ENCODE measurements around the gene TUBA8. TPM values are rescaled to one million over a fixed set of nuclear protein-coding genes. Genes with fewer than 3 reads are reported as not detected.

TUBA8 gene
- polyA plus RNA-seq, 1 donor (not counting 4 experiments of a cell fraction or from before 2014, with no cell fraction given), result 0.35 TPM

GRCh38 chr22:18144105-18144504, 33.5 kb downstream of the TUBA8 start:
- Histone ChIP-seq H3K4me1 (ENCODE audit: control insufficient read depth, extremely low read depth, insufficient read depth, low read length) (peaks cover under 1% of the 10 kb centered on the region), H3K9me1 (ENCODE audit: control insufficient read depth, extremely low read depth, insufficient read depth, low read length) (no peaks in the 10 kb centered on the region), H4K20me1 (ENCODE audit: control insufficient read depth, extremely low read depth, insufficient read depth, low read length) (no peaks in the 10 kb centered on the region), H3K27me3 (ENCODE audit: control insufficient read depth, extremely low read depth, insufficient read depth, low read length) (no peaks in the 10 kb centered on the region), H3K27ac (ENCODE audit: control insufficient read depth, insufficient read depth, low read length) (no peak overlapping the region), H3K9ac (ENCODE audit: control insufficient read depth, extremely low read depth, insufficient read depth, low read length) (no peak overlapping the region), H2AFZ (ENCODE audit: control insufficient read depth, low read length) (no peak overlapping the region), H3K36me3 (ENCODE audit: control insufficient read depth in 2 of 2, extremely low read depth in 1 of 2, insufficient read depth in 2 of 2, low read length in 2 of 2) (no peaks in the 10 kb centered on the region), H3K4me3 (ENCODE audit: control insufficient read depth in 2 of 3, extremely low read depth in 1 of 3, insufficient read depth in 2 of 3, low read depth in 1 of 3, low read length in 3 of 3) (no peak overlapping the region), H3K9me3 (ENCODE audit: control insufficient read depth, low read depth, low read length) (no peaks in the 10 kb centered on the region), H3K4me2 (ENCODE audit: control insufficient read depth, extremely low read depth, insufficient read depth, low read depth, low read length) (no peak overlapping the region), H3K79me2 (ENCODE audit: control insufficient read depth, insufficient read depth, low read length) (no peaks in the 10 kb centered on the region)
- FAIRE-seq, result no peak
- DNase-seq (ENCODE audit: low read depth, low spot score), result no peak
- TF ChIP-seq EZH2 (IDR thresholded peaks at IDR 0.05; ENCODE audit: low read length), result no peak
- TF ChIP-seq CTCF (optimal IDR thresholded peaks at IDR 0.05 in 1 of 3, IDR thresholded peaks at IDR 0.05 in 1 of 3, conservative IDR thresholded peaks at IDR 0.05 in 1 of 3; ENCODE audit: extremely low read depth in 1 of 3, insufficient read depth in 2 of 3, low read length in 3 of 3), result no peak
- dilution Hi-C loops (cut with MboI; ENCODE audit: extremely low pct_ligation_motif_present, low sequenced_read_pairs), result no loop called here

- Histone ChIP-seq H3K4me2 (ENCODE audit: control insufficient read depth, extremely low read depth, insufficient read depth, low read depth, low read length) (no peak overlapping the region), H3K4me1 (ENCODE audit: control insufficient read depth, extremely low read depth, insufficient read depth, low read length) (peaks cover 6% of the 10 kb centered on the region), H3K4me3 (ENCODE audit: control insufficient read depth in 2 of 3, extremely low read depth in 1 of 3, insufficient read depth in 2 of 3, low read depth in 1 of 3, low read length in 3 of 3) (no peak overlapping the region), H3K9me3 (ENCODE audit: control insufficient read depth, low read depth, low read length) (no peaks in the 10 kb centered on the region), H3K79me2 (ENCODE audit: control insufficient read depth, insufficient read depth, low read length) (no peaks in the 10 kb centered on the region), H3K9me1 (ENCODE audit: control insufficient read depth, extremely low read depth, insufficient read depth, low read length) (no peaks in the 10 kb centered on the region), H3K27ac (ENCODE audit: control insufficient read depth, insufficient read depth, low read length) (no peak overlapping the region), H3K27me3 (ENCODE audit: control insufficient read depth, extremely low read depth, insufficient read depth, low read length) (peaks cover 2% of the 10 kb centered on the region), H4K20me1 (ENCODE audit: control insufficient read depth, extremely low read depth, insufficient read depth, low read length) (no peaks in the 10 kb centered on the region), H3K9ac (ENCODE audit: control insufficient read depth, extremely low read depth, insufficient read depth, low read length) (no peak overlapping the region), H2AFZ (ENCODE audit: control insufficient read depth, low read length) (no peak overlapping the region), H3K36me3 (ENCODE audit: control insufficient read depth in 2 of 2, extremely low read depth in 1 of 2, insufficient read depth in 2 of 2, low read length in 2 of 2) (no peaks in the 10 kb centered on the region)
- TF ChIP-seq EZH2 (IDR thresholded peaks at IDR 0.05; ENCODE audit: low read length), result no peak
- no peak for TF ChIP-seq CTCF (optimal IDR thresholded peaks at IDR 0.05 in 1 of 3, IDR thresholded peaks at IDR 0.05 in 1 of 3, conservative IDR thresholded peaks at IDR 0.05 in 1 of 3; ENCODE audit: extremely low read depth in 1 of 3, insufficient read depth in 2 of 3, low read length in 3 of 3)
- no peak for DNase-seq (ENCODE audit: low read depth, low spot score)
- FAIRE-seq, result no peak
- dilution Hi-C loops (cut with MboI; ENCODE audit: extremely low pct_ligation_motif_present, low sequenced_read_pairs), result no loop called here
These were observed 35.2 kb downstream of the TUBA8 start for GRCh38 chr22:18145676-18146388.
